Astrocyte of the cerebellum (primary cell): ENCODE results near the gene ANXA2.
A peak's percentile ranks its signal among the peaks of the same experiment; 100 is the strongest.
"Not testable (repeated sequence)": the region's sequence is repeated elsewhere in the genome, so short reads cannot be mapped to it uniquely, and the experiment has no call there.

Experiments
- DNase-seq: peaks from one replicate; pipeline ENCODE4 v3.0.0-alpha.2; 2011; ENCODE audit warnings: low read depth
- H3K4me3 ChIP-seq: 2 replicates; pipeline ENCODE4 v1.5.1; 2011; ENCODE audit warnings: mild to moderate bottlenecking, low read depth, low read length, moderate library complexity
- in situ Hi-C: cut with HindIII; loops from 2 replicates; pipeline ENCODE4 v1.10.0; 2017; ENCODE audit warnings: low sequenced_read_pairs
- TF ChIP-seq, protein P1 (sequence below): IDR thresholded peaks from 2 replicates; pipeline ENCODE4 v1.5.1; 2012; ENCODE audit warnings: low read length, low read depth, moderate library complexity, mild to moderate bottlenecking; ENCODE audit errors: missing control alignments

ANXA2 gene

DNA sequence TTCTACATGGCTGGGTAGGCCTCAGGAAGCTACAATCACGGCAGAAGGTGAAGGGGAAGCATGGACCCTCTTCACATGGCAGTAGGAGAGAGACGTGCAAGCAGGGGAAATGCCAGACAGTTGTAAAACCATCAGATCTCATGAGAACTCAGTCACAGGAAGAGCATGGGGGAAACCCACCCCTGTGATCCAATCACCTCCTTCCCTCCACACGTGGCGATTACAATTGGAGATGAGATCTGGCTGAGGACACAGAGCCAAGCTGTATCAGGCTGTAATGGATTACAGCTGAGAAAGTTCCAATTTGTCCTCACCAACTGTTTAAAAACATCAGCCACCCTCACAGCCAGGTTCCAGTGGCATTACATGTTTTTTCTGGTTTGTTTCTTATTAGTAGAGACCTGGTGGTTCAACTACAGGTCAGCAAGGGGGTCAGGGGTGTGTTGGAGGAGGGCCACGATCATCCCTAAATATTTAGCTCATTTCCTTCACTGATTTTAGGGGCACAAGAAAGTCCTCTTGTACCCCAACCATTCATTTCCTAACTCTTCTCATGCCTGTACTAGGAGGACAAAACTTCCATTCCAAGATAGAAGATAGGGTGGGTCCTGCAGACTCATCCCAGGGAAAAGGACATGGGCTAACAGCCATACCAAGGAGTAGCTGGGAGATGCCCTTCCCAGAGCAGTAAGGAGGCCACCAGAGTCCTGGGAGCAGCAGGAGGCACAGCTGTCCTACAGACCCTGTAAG, 54.4 kb downstream of the ANXA2 start:
- in situ Hi-C loops, result no loop called here
- no peak for DNase-seq
- H3K4me3 ChIP-seq, result no peak overlapping the region
- TF ChIP-seq, protein P1, sequence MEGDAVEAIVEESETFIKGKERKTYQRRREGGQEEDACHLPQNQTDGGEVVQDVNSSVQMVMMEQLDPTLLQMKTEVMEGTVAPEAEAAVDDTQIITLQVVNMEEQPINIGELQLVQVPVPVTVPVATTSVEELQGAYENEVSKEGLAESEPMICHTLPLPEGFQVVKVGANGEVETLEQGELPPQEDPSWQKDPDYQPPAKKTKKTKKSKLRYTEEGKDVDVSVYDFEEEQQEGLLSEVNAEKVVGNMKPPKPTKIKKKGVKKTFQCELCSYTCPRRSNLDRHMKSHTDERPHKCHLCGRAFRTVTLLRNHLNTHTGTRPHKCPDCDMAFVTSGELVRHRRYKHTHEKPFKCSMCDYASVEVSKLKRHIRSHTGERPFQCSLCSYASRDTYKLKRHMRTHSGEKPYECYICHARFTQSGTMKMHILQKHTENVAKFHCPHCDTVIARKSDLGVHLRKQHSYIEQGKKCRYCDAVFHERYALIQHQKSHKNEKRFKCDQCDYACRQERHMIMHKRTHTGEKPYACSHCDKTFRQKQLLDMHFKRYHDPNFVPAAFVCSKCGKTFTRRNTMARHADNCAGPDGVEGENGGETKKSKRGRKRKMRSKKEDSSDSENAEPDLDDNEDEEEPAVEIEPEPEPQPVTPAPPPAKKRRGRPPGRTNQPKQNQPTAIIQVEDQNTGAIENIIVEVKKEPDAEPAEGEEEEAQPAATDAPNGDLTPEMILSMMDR, result no peak

- TF ChIP-seq, protein P1, result no peak
- in situ Hi-C loops, result no loop called here
- DNase-seq, result no peak
- H3K4me3 ChIP-seq, result no peak overlapping the region
Measured at GRCh38 chr15:60340207-60340921, 57.4 kb downstream of the ANXA2 start.

- H3K4me3 ChIP-seq, result no peak overlapping the region
- in situ Hi-C loops, result no loop called here
- DNase-seq, result no peak
- TF ChIP-seq, protein P1, result no peak
Measured at GRCh38 chr15:60339236-60339635, 58.5 kb downstream of the ANXA2 start.

GRCh38 chr15:60338810-60339209, 59.0 kb downstream of the ANXA2 start:
- TF ChIP-seq, protein P1, result no peak
- no peak for DNase-seq
- in situ Hi-C loops, result no loop called here
- no peak overlapping the region for H3K4me3 ChIP-seq

GRCh38 chr15:60337076-60337475, 60.7 kb downstream of the ANXA2 start:
- DNase-seq, result no peak
- TF ChIP-seq, protein P1, result no peak
- in situ Hi-C loops, result no loop called here
- H3K4me3 ChIP-seq, result no peak overlapping the region

DNA sequence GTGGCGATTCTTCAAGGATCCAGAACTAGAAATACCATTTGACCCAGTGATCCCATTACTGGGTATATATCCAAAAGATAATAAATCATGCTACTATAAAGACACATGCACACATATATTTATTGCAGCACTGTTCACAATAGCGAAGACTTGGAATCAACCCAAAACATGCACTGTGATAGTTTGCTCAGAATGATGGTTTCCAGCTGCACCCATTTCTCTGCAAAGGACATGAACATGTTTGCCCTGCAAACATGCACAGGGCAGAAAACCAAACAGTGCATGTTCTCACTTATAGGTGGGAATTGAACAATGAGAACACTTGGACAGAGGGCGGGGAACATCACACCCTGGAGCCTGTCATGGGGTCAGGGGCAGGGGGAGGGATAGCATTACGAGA, 62.5 kb downstream of the ANXA2 start:
- H3K4me3 ChIP-seq, DNase-seq, in situ Hi-C loops: not testable (repeated sequence)

DNA sequence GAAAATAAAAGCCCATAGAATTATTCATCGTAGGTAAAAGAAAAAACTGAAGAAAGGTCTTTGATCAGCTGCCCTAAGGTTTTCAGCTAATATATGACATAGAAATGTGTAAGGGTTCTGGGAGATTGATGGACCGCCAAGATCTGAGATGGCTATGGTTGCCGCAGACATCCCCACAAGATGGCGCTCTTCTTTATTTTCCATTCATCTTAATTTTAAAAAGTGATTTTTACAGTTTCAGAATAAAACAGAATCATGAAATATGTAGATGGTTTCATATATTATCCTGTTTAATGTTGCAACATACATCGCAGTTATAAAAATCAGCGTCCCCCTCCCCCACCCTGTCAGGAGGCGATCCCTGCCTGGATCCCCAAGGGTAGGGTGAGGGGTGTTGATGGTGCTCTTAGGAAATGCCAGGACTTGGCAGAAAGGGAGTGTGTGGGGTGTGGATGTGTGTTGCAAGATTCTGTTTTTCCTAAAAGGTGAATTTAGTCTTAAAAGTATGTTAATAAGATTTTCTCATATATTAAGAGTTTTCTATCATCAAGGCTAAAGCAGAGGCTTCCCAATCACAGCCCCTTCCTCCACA, 68.8 kb downstream of the ANXA2 start:
- no peak overlapping the region for H3K4me3 ChIP-seq
- TF ChIP-seq, protein P1, result peak; percentile 74
- no peak for DNase-seq
- in situ Hi-C loops, result loop anchor here (10.0 kb wide), 1 partner anchor 634 kb away; no protein-coding TSS in a partner anchor
